ENCODE data around the gene ADORA2B. TPM values are rescaled to one million over a fixed set of nuclear protein-coding genes. Genes with fewer than 3 reads are reported as not detected.
A peak's percentile ranks its signal among the peaks of the same experiment; 100 is the strongest.

Gene ADORA2B
- total RNA-seq, 6 experiments from 2014 or later = 0.16 to 0.62 (median 0.37) TPM; not detected in 1

DNA sequence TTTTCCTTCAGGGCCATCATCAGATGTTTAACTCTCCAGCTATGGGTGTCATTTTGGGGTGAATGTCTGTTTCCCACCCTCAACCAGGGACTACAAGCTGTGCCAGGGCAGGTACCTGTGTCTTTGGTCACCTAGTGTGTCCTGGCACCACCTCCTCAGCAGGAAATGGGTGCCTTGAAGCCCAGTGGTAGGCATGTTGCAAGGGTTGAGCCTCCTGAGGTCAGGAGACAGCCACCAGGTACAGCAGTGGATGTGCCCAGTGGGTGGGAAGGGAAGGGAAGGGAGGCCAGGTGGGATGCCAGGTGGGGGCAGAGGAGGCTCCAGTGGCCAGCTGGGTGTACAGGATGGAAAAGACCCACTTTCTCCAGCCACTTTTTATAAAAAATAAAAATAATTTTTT lies 25.5 kb upstream of the ADORA2B start:
- no peak overlapping the region for H3K4me3 ChIP-seq
- no peak for DNase-seq

DNA sequence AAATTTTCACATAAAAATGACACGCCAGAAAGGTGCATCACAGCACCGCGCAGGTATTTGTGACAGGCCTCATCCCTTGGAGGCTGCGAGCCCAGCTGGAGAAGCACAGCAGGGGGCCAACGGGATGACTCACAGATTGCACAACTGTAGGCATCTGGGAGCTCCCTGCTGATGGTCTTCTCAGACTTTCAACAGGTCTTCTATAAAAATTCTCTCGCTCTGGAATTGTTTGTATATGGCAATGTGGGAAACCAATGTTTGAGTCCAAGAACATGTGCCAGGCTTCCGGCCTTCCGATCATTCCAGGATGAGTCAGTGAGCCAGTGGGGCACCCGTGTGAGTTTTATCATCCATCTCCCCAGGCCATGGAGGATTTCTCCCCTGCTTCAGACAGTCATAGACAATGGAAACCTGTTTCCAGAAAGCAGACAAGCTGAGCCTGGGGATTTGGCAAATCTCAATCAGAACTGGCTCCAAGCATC lies 24.1 kb upstream of the ADORA2B start:
- Histone ChIP-seq H3K4me1 (no peaks in the 10 kb centered on the region), H3K36me3 (no peaks in the 10 kb centered on the region), H3K27ac (no peak overlapping the region), H3K4me3 (no peak overlapping the region), H3K27me3 (no peaks in the 10 kb centered on the region), H3K9me3 (no peaks in the 10 kb centered on the region)
- 67% methylated on average over 5 of the region's 9 CpGs for WGBS (ENCODE audit: insufficient coverage, low coverage, low lambda C conversion rate, missing lambda C conversion rate)
- TF ChIP-seq POLR2A (IDR thresholded peaks at IDR 0.05) = no peak
- TF ChIP-seq, protein P1, sequence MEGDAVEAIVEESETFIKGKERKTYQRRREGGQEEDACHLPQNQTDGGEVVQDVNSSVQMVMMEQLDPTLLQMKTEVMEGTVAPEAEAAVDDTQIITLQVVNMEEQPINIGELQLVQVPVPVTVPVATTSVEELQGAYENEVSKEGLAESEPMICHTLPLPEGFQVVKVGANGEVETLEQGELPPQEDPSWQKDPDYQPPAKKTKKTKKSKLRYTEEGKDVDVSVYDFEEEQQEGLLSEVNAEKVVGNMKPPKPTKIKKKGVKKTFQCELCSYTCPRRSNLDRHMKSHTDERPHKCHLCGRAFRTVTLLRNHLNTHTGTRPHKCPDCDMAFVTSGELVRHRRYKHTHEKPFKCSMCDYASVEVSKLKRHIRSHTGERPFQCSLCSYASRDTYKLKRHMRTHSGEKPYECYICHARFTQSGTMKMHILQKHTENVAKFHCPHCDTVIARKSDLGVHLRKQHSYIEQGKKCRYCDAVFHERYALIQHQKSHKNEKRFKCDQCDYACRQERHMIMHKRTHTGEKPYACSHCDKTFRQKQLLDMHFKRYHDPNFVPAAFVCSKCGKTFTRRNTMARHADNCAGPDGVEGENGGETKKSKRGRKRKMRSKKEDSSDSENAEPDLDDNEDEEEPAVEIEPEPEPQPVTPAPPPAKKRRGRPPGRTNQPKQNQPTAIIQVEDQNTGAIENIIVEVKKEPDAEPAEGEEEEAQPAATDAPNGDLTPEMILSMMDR (IDR thresholded peaks at IDR 0.05) = no peak
- ATAC-seq (peak in 1 of 4 donors; percentile 24), DNase-seq (peak in 1 of 3 donors; percentile 15)
- intact Hi-C loops (cut with DNase I) = no loop called here

More for the DNA sequence above, 25.5 kb upstream of the ADORA2B start:
- no peaks in the 10 kb centered on the region for H3K27me3 ChIP-seq
- ATAC-seq = no peak
- no peaks in the 10 kb centered on the region for H3K36me3 ChIP-seq
- intact Hi-C loops (cut with DNase I) = no loop called here
- TF ChIP-seq, protein P1 (IDR thresholded peaks at IDR 0.05) = no peak
- TF ChIP-seq POLR2A (IDR thresholded peaks at IDR 0.05) = no peak
- no peak overlapping the region for H3K27ac ChIP-seq
- H3K9me3 ChIP-seq = no peaks in the 10 kb centered on the region
- H3K4me1 ChIP-seq = no peaks in the 10 kb centered on the region

DNA sequence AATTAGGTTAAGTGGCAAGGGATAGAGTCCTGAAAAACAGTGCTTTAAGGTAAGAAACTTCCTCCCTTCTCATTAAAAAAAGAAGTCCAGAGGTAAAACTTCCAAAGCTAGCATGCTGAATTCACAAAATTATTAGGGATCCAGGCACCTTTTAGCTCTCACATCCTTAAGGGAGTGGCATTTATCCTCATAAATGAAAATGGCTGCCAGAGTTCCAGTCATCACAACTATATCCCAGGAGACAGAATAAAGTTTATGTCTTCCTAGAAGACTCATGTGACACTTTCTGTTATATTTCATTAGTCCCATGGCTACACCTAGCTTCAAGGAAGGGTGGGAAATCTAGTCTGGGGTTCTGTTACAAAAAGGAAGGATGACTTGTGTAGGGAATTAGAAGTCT lies 23.3 kb upstream of the ADORA2B start:
- H3K27ac ChIP-seq = no peak overlapping the region
- H3K36me3 ChIP-seq = no peaks in the 10 kb centered on the region
- no peak for ATAC-seq
- no peaks in the 10 kb centered on the region for H3K27me3 ChIP-seq
- no peak for TF ChIP-seq POLR2A (IDR thresholded peaks at IDR 0.05)
- TF ChIP-seq, protein P1 (IDR thresholded peaks at IDR 0.05) = no peak
- no peak overlapping the region for H3K4me3 ChIP-seq
- intact Hi-C loops (cut with DNase I) = no loop called here
- no peaks in the 10 kb centered on the region for H3K9me3 ChIP-seq
- no peaks in the 10 kb centered on the region for H3K4me1 ChIP-seq
- DNase-seq = no peak

DNA sequence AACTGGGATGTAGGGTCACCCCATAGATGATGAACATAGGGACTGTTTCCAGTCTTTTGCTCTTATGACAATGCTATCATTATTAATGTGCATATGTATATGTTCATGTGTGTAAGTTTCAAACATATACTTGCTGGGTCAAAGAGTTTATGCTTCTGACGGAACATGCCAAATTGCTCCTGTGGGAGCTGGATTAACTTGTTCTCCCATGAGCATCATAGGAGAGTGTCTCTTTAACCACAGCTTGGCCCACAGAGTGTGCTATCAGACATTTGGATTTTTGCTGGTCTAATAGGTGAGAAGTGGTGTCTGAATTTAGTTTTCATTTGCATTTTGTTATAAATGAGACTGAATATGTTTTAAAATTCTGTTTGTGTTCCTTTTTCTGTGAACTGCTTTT lies 22.3 kb upstream of the ADORA2B start:
- no peak for ATAC-seq
- no peak overlapping the region for H3K27ac ChIP-seq
- no peak for DNase-seq

More for the DNA sequence above, 22.3 kb upstream of the ADORA2B start:
- H3K9me3 ChIP-seq = no peaks in the 10 kb centered on the region
- no peak overlapping the region for H3K4me3 ChIP-seq
- WGBS (ENCODE audit: insufficient coverage, low coverage, low lambda C conversion rate, missing lambda C conversion rate) = 71% methylated on average over 1 of the region's 1 CpG
- H3K36me3 ChIP-seq = no peaks in the 10 kb centered on the region
- no peaks in the 10 kb centered on the region for H3K4me1 ChIP-seq
- intact Hi-C loops (cut with DNase I) = no loop called here
- TF ChIP-seq, protein P1 (IDR thresholded peaks at IDR 0.05) = no peak
- no peak for TF ChIP-seq POLR2A (IDR thresholded peaks at IDR 0.05)
- no peaks in the 10 kb centered on the region for H3K27me3 ChIP-seq

Measured in right lobe of liver (tissue), 6 donors.